Tibial nerve (tissue), 4 donors: Measurements from ENCODE around the gene ERVMER34-1. TPM values are rescaled to one million over a fixed set of nuclear protein-coding genes. Genes with fewer than 3 reads are reported as not detected.

Experiments
- DNase-seq, 2 donors: peaks; one replicate each; pipeline ENCODE4 v3.0.0-alpha.2; 2019; ENCODE audit warnings: low spot score in 2 of 2
- H3K27ac ChIP-seq, 4 donors: fragments of 200-600 bp; sonication (generic) in 3 of 4; one replicate each; pipeline ENCODE4 v1.5.1; 2017 to 2019; ENCODE audit warnings: mild to moderate bottlenecking in 1 of 4
- H3K27me3 ChIP-seq, 2 donors: fragments of 200-600 bp; sonication (generic) in 1 of 2; one replicate each; pipeline versions ENCODE4 v1.5.1 to v1.6.0; 2017 to 2019
- H3K36me3 ChIP-seq, 3 donors: fragments of 200-600 bp; sonication (generic); one replicate each; pipeline ENCODE4 v1.5.1; 2018 to 2019
- H3K4me1 ChIP-seq, 4 donors: fragments of 200-600 bp; sonication (generic) in 3 of 4; one replicate each; pipeline ENCODE4 v1.5.1; 2017 to 2019
- H3K4me3 ChIP-seq, 4 donors: fragments of 200-600 bp; sonication (generic) in 3 of 4; one replicate each; pipeline ENCODE4 v1.5.1; 2017 to 2019; ENCODE audit warnings: mild to moderate bottlenecking in 1 of 4, moderate library complexity in 1 of 4
- H3K9me3 ChIP-seq, 4 donors: fragments of 200-600 bp; sonication (generic) in 3 of 4; one replicate each; pipeline ENCODE4 v1.5.1; 2017 to 2019
- EP300 ChIP-seq, 2 donors: sonication (generic); formaldehyde crosslinking; IDR thresholded peaks; one replicate each; pipeline ENCODE4 v1.6.1; 2017; ENCODE audit warnings: antibody characterized with exemption in 2 of 2, mild to moderate bottlenecking in 1 of 2
- POLR2A ChIP-seq, 2 donors: fragments of 450-650 bp; IDR thresholded peaks; one replicate each; pipeline ENCODE4 v1.6.1; 2017; ENCODE audit warnings: antibody characterized with exemption in 2 of 2, mild to moderate bottlenecking in 2 of 2, moderate library complexity in 2 of 2
- WGBS, 2 donors: methylation state at CpG; one replicate each; pipeline ENCODE4 v1.1.5; 2018; 5-methylcytosine and 5-hydroxymethylcytosine counted together
- total RNA-seq, 4 donors: library from RNA; depleted of rRNA; stranded (reverse); fragments of >200 nt; gene quantifications; one replicate each; pipeline ENCODE4 v1.1.0, GENCODE V29; 2016
- TF ChIP-seq, protein P1 (sequence below), 5 experiments: fragments of 200-600 bp in 3 of 5; fragments of 450-650 bp in 2 of 5; sonication (generic) in 3 of 5; IDR thresholded peaks; one replicate each; pipeline ENCODE4 v1.5.1; 2016 to 2019; ENCODE audit warnings: antibody characterized with exemption in 5 of 5, mild to moderate bottlenecking in 3 of 5, moderate library complexity in 2 of 5

The ERVMER34-1 gene
- total RNA-seq, 4 donors from 2014 or later: 0.63 to 0.90 (median 0.78) TPM; not detected in 1

DNA sequence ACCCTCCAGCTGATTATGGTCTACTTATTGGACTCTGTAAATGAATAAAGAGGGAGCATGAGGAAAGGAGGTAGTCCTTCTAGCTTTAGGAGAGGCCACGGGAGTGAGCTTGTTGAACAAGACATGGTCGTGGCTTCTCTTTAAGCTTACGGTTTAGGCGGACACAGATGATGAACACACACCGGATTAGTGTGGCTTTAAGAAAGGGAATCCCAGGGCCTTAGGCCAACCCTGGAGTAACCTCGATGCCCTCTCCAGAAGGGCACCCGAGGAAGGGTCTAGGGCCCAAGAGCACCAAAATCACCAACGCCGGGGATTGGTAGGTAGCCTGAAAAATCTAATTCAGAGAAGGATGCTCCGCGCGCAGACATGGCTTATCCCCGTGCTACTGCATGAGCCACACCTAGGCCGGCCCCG is 39.4 kb downstream of the ERVMER34-1 start:
- WGBS, 2 donors: 17 to 33% methylated on average over 8 to 15 of the region's 15 CpGs
- Histone ChIP-seq H3K4me3 (peak overlapping the region in 3 of 4 donors; percentile 71 to 82 (median 76)), H3K27me3 (no peaks in the 10 kb centered on the region), H3K9me3 (no peaks in the 10 kb centered on the region), H3K27ac (peak overlapping the region in 3 of 4 donors; percentile 57 to 98 (median 96)), H3K36me3 (peaks cover 0 to 22% (median 6%) of the 10 kb centered on the region in 3 donors), H3K4me1 (peaks cover 0 to 25% (median 16%) of the 10 kb centered on the region in 4 donors)
- TF ChIP-seq POLR2A (IDR thresholded peaks at IDR 0.05): no peak
- TF ChIP-seq, protein P1, sequence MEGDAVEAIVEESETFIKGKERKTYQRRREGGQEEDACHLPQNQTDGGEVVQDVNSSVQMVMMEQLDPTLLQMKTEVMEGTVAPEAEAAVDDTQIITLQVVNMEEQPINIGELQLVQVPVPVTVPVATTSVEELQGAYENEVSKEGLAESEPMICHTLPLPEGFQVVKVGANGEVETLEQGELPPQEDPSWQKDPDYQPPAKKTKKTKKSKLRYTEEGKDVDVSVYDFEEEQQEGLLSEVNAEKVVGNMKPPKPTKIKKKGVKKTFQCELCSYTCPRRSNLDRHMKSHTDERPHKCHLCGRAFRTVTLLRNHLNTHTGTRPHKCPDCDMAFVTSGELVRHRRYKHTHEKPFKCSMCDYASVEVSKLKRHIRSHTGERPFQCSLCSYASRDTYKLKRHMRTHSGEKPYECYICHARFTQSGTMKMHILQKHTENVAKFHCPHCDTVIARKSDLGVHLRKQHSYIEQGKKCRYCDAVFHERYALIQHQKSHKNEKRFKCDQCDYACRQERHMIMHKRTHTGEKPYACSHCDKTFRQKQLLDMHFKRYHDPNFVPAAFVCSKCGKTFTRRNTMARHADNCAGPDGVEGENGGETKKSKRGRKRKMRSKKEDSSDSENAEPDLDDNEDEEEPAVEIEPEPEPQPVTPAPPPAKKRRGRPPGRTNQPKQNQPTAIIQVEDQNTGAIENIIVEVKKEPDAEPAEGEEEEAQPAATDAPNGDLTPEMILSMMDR (IDR thresholded peaks at IDR 0.05): no peak
- no peak for TF ChIP-seq EP300 (IDR thresholded peaks at IDR 0.05)
- DNase-seq: no peak

DNA sequence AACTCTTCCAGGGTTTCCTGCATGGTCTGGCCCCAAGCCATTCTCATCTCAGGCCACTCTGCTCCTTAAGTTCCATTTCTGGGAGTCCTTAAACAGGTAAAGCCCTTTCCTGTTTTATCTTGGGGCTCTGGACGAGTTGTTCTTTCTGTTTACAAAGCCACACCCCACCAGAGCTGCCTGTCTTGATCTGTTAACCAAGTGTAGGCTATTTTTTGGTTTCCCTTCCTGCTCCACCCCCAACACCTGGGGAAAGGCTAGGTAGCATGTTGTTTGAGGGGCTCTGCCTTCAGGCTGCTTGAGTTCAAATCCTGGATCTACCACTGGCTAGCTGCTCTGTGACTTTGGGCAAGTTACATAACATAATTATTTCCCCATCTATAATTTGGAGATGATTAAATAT is 40.0 kb downstream of the ERVMER34-1 start:
- no peak for DNase-seq
- 63 to 81% methylated on average over 1 of the region's 1 CpG for WGBS, 2 donors
- H3K4me1 ChIP-seq: peaks cover 0 to 25% (median 16%) of the 10 kb centered on the region in 4 donors
- no peaks in the 10 kb centered on the region for H3K27me3 ChIP-seq
- no peaks in the 10 kb centered on the region for H3K9me3 ChIP-seq
- peaks cover 0 to 16% (median 3%) of the 10 kb centered on the region in 3 donors for H3K36me3 ChIP-seq
- TF ChIP-seq, protein P1 (IDR thresholded peaks at IDR 0.05): no peak
- TF ChIP-seq EP300 (IDR thresholded peaks at IDR 0.05) (no peak), POLR2A (IDR thresholded peaks at IDR 0.05) (no peak)
- H3K27ac ChIP-seq: peak overlapping the region in 3 of 4 donors; percentile 57 to 98 (median 96)
- no peak overlapping the region for H3K4me3 ChIP-seq

DNA sequence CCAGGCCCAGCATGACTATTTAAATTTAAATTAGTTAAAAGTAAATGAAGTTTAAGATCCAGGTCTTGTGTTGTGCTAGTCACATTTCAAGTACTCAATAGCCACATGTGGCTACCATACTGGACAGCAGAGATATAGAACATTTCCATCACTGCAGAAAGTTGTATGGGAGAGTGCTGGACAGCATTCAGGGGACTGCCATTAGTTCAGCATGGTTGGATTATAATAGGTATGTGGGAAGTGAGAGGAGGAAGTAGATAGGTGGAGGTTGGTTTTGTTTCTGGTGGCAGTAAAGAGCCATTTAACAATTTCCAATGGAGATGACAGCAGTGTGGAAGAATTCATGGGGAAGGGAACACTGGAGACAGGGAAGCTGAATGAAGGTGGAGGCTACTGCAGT is 42.1 kb downstream of the ERVMER34-1 start:
- TF ChIP-seq EP300 (IDR thresholded peaks at IDR 0.05) (no peak), POLR2A (IDR thresholded peaks at IDR 0.05) (no peak)
- TF ChIP-seq, protein P1 (IDR thresholded peaks at IDR 0.05): no peak
- no peak for DNase-seq
- no peaks in the 10 kb centered on the region for H3K36me3 ChIP-seq

DNA sequence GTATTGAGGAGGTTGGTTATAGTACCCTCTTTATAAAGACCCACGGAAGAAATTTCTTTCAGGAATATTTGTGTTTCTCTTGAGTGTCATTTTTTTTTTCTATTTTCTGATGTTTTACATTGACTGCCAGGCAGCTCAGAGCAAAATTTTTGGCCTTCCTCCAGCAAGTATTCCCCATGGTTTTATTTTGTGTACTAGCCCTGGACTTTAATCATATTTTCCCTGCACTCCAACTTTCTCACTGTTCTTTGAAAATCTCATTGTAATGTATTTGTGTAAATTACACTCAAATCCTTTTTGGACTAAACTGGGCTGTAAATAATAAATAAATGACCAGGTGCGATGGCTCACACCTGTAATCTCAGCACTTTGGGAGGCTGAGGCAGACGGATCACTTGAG is 46.6 kb downstream of the ERVMER34-1 start:
- Histone ChIP-seq H3K9me3 (no peaks in the 10 kb centered on the region), H3K36me3 (no peaks in the 10 kb centered on the region), H3K4me1 (peaks cover 0 to 6% (median 0%) of the 10 kb centered on the region in 4 donors), H3K27ac (no peak overlapping the region), H3K4me3 (no peak overlapping the region), H3K27me3 (no peaks in the 10 kb centered on the region)
- DNase-seq: no peak
- TF ChIP-seq POLR2A (IDR thresholded peaks at IDR 0.05) (no peak), EP300 (IDR thresholded peaks at IDR 0.05) (no peak)
- TF ChIP-seq, protein P1 (IDR thresholded peaks at IDR 0.05): no peak
- WGBS, 2 donors: 51 to 54% methylated on average over 3 of the region's 3 CpGs

More for the DNA sequence above, 42.1 kb downstream of the ERVMER34-1 start:
- Histone ChIP-seq H3K27ac (no peak overlapping the region), H3K27me3 (no peaks in the 10 kb centered on the region), H3K9me3 (no peaks in the 10 kb centered on the region), H3K4me3 (no peak overlapping the region), H3K4me1 (peaks cover 0 to 19% (median 11%) of the 10 kb centered on the region in 4 donors)

DNA sequence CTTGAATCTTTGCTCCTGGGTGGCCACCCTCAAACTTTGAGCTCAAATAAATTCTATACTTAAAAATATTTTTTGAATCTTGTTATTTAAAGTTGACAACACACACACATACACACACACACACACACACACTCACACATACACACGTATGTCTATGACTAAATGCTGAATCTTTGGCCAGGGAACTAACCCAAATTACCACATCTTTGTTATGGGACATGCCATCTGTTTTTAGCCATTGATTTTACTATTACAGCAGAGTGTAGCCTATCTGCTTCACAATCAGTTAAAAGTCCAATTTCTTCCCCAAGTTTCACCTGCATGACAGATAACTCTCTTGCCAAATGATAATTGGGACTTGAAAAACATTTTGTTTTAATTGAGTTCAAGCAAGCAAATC is 47.1 kb downstream of the ERVMER34-1 start:
- TF ChIP-seq EP300 (IDR thresholded peaks at IDR 0.05) (no peak), POLR2A (IDR thresholded peaks at IDR 0.05) (no peak)
- TF ChIP-seq, protein P1 (IDR thresholded peaks at IDR 0.05): no peak
- Histone ChIP-seq H3K27me3 (no peaks in the 10 kb centered on the region), H3K9me3 (no peaks in the 10 kb centered on the region), H3K27ac (no peak overlapping the region), H3K36me3 (no peaks in the 10 kb centered on the region), H3K4me3 (no peak overlapping the region), H3K4me1 (peaks cover 0 to 6% (median 0%) of the 10 kb centered on the region in 4 donors)
- WGBS, 2 donors: 27 to 43% methylated on average over 1 of the region's 1 CpG
- no peak for DNase-seq
